A673 (cell line): ENCODE data around the gene EPHB2.

ENCODE experiments used
- EZH2 ChIP-seq: fragments of 200-600 bp; sonication (generic); IDR thresholded peaks from 2 replicates; pipeline ENCODE4 v1.6.1; 2017; ENCODE audit warnings: borderline replicate concordance, low read depth, mild to moderate bottlenecking, mixed read lengths, antibody characterized with exemption, low read length; ENCODE audit not compliant: poor library complexity, severe bottlenecking
- TF ChIP-seq, protein P1 (sequence below): fragments of 300-800, 200-600 bp; sonication (generic); conservative IDR thresholded peaks from 2 replicates; pipeline ENCODE4 v1.5.1; 2017; ENCODE audit warnings: low read depth, mild to moderate bottlenecking, antibody characterized with exemption, low read length, moderate library complexity, mixed read lengths

DNA sequence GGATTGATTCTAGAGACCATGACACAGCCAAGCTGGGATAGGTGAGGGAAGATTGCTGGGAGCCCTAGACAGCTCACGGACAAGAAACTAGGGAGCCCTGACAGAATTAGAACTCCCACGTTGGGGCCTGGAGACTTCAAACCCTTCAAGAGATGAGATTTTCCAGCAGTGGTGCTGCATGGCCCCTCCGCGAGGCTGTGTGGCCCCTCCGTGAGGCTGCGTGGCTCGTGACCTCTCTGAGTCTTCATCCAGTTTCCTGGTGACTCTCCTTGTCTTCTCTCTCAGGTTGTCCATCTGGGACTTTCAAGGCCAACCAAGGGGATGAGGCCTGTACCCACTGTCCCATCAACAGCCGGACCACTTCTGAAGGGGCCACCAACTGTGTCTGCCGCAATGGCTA, 152.1 kb downstream of the EPHB2 start:
- TF ChIP-seq, protein P1, sequence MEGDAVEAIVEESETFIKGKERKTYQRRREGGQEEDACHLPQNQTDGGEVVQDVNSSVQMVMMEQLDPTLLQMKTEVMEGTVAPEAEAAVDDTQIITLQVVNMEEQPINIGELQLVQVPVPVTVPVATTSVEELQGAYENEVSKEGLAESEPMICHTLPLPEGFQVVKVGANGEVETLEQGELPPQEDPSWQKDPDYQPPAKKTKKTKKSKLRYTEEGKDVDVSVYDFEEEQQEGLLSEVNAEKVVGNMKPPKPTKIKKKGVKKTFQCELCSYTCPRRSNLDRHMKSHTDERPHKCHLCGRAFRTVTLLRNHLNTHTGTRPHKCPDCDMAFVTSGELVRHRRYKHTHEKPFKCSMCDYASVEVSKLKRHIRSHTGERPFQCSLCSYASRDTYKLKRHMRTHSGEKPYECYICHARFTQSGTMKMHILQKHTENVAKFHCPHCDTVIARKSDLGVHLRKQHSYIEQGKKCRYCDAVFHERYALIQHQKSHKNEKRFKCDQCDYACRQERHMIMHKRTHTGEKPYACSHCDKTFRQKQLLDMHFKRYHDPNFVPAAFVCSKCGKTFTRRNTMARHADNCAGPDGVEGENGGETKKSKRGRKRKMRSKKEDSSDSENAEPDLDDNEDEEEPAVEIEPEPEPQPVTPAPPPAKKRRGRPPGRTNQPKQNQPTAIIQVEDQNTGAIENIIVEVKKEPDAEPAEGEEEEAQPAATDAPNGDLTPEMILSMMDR = no peak
- TF ChIP-seq EZH2 = no peak
